ENCODE results near the gene CXCR3. TPM values are rescaled to one million over a fixed set of nuclear protein-coding genes. Genes with fewer than 3 reads are reported as not detected.

The CXCR3 gene
- polyA plus RNA-seq, 1 donor (not counting 4 experiments of a cell fraction or from before 2014, with no cell fraction given) = not detected

- FAIRE-seq = no peak
- dilution Hi-C loops (cut with MboI; ENCODE audit: extremely low pct_ligation_motif_present, low sequenced_read_pairs) = no loop called here
These were observed 37.1 kb downstream of the CXCR3 start for GRCh38 chrX:71581210-71581609.

GRCh38 chrX:71579990-71580380 is 38.3 kb downstream of the CXCR3 start:
- Histone ChIP-seq H3K36me3 (ENCODE audit: control insufficient read depth in 2 of 2, extremely low read depth in 1 of 2, insufficient read depth in 2 of 2, low read length in 2 of 2) (peaks cover 0 to 1% of the 10 kb centered on the region in 2 experiments), H3K27ac (ENCODE audit: control insufficient read depth, insufficient read depth, low read length) (no peak overlapping the region), H4K20me1 (ENCODE audit: control insufficient read depth, extremely low read depth, insufficient read depth, low read length) (no peaks in the 10 kb centered on the region), H3K4me3 (ENCODE audit: control insufficient read depth in 2 of 3, extremely low read depth in 1 of 3, insufficient read depth in 2 of 3, low read depth in 1 of 3, low read length in 3 of 3) (no peak overlapping the region), H3K4me2 (ENCODE audit: control insufficient read depth, extremely low read depth, insufficient read depth, low read depth, low read length) (no peak overlapping the region), H3K27me3 (ENCODE audit: control insufficient read depth, extremely low read depth, insufficient read depth, low read length) (no peaks in the 10 kb centered on the region), H3K9me3 (ENCODE audit: control insufficient read depth, low read depth, low read length) (no peaks in the 10 kb centered on the region), H2AFZ (ENCODE audit: control insufficient read depth, low read length) (no peak overlapping the region), H3K4me1 (ENCODE audit: control insufficient read depth, extremely low read depth, insufficient read depth, low read length) (no peaks in the 10 kb centered on the region), H3K9me1 (ENCODE audit: control insufficient read depth, extremely low read depth, insufficient read depth, low read length) (no peaks in the 10 kb centered on the region), H3K9ac (ENCODE audit: control insufficient read depth, extremely low read depth, insufficient read depth, low read length) (no peak overlapping the region), H3K79me2 (ENCODE audit: control insufficient read depth, insufficient read depth, low read length) (no peaks in the 10 kb centered on the region)
- dilution Hi-C loops (cut with MboI; ENCODE audit: extremely low pct_ligation_motif_present, low sequenced_read_pairs) = no loop called here
- FAIRE-seq = no peak
- no peak for TF ChIP-seq EZH2 (IDR thresholded peaks at IDR 0.05; ENCODE audit: low read length)
- TF ChIP-seq CTCF (optimal IDR thresholded peaks at IDR 0.05 in 1 of 3, IDR thresholded peaks at IDR 0.05 in 1 of 3, conservative IDR thresholded peaks at IDR 0.05 in 1 of 3; ENCODE audit: extremely low read depth in 1 of 3, insufficient read depth in 2 of 3, low read length in 3 of 3) = no peak
- no peak for DNase-seq (ENCODE audit: low read depth, low spot score)

More at GRCh38 chrX:71581210-71581609, 37.1 kb downstream of the CXCR3 start:
- H3K27me3 ChIP-seq (ENCODE audit: control insufficient read depth, extremely low read depth, insufficient read depth, low read length) = no peaks in the 10 kb centered on the region
- no peak overlapping the region for H3K9ac ChIP-seq (ENCODE audit: control insufficient read depth, extremely low read depth, insufficient read depth, low read length)
- no peaks in the 10 kb centered on the region for H3K9me1 ChIP-seq (ENCODE audit: control insufficient read depth, extremely low read depth, insufficient read depth, low read length)
- H3K36me3 ChIP-seq (ENCODE audit: control insufficient read depth in 2 of 2, extremely low read depth in 1 of 2, insufficient read depth in 2 of 2, low read length in 2 of 2) = peaks cover 0 to 1% of the 10 kb centered on the region in 2 experiments
- no peaks in the 10 kb centered on the region for H3K79me2 ChIP-seq (ENCODE audit: control insufficient read depth, insufficient read depth, low read length)
- H3K4me3 ChIP-seq (ENCODE audit: control insufficient read depth in 2 of 3, extremely low read depth in 1 of 3, insufficient read depth in 2 of 3, low read depth in 1 of 3, low read length in 3 of 3) = no peak overlapping the region
- H4K20me1 ChIP-seq (ENCODE audit: control insufficient read depth, extremely low read depth, insufficient read depth, low read length) = no peaks in the 10 kb centered on the region
- DNase-seq (ENCODE audit: low read depth, low spot score) = no peak
- TF ChIP-seq EZH2 (IDR thresholded peaks at IDR 0.05; ENCODE audit: low read length) (no peak), CTCF (optimal IDR thresholded peaks at IDR 0.05 in 1 of 3, IDR thresholded peaks at IDR 0.05 in 1 of 3, conservative IDR thresholded peaks at IDR 0.05 in 1 of 3; ENCODE audit: extremely low read depth in 1 of 3, insufficient read depth in 2 of 3, low read length in 3 of 3) (no peak)
- H3K4me1 ChIP-seq (ENCODE audit: control insufficient read depth, extremely low read depth, insufficient read depth, low read length) = no peaks in the 10 kb centered on the region
- no peak overlapping the region for H2AFZ ChIP-seq (ENCODE audit: control insufficient read depth, low read length)
- no peak overlapping the region for H3K27ac ChIP-seq (ENCODE audit: control insufficient read depth, insufficient read depth, low read length)
- H3K9me3 ChIP-seq (ENCODE audit: control insufficient read depth, low read depth, low read length) = no peaks in the 10 kb centered on the region
- H3K4me2 ChIP-seq (ENCODE audit: control insufficient read depth, extremely low read depth, insufficient read depth, low read depth, low read length) = no peak overlapping the region

All from keratinocyte (primary cell).